Epithelial cell of esophagus (primary cell): ENCODE results near the gene STK4.
A peak's percentile ranks its signal among the peaks of the same experiment; 100 is the strongest.

Source experiments
- DNase-seq: peaks from one replicate; pipeline ENCODE4 v3.0.0; 2010; ENCODE audit warnings: low read depth
- H3K4me3 ChIP-seq: 2 replicates; pipeline ENCODE4 v1.5.1; 2011; ENCODE audit warnings: mild to moderate bottlenecking, low read length, control low read depth
- CTCF ChIP-seq: IDR thresholded peaks from 2 replicates; pipeline ENCODE4 v1.5.1; 2011; ENCODE audit warnings: low read depth, mild to moderate bottlenecking, low read length, control low read depth, inconsistent platforms; ENCODE audit not compliant: insufficient read depth; ENCODE audit errors: missing control alignments

The STK4 gene

GRCh38 chr20:45118028-45118427 is 151.7 kb downstream of the STK4 start:
- no peak for TF ChIP-seq CTCF
- H3K4me3 ChIP-seq, result no peak overlapping the region
- no peak for DNase-seq

GRCh38 chr20:45119556-45120266 is 153.4 kb downstream of the STK4 start:
- DNase-seq, result no peak
- H3K4me3 ChIP-seq, result no peak overlapping the region
- TF ChIP-seq CTCF, result no peak

GRCh38 chr20:45121388-45121787 is 155.1 kb downstream of the STK4 start:
- DNase-seq, result no peak
- no peak for TF ChIP-seq CTCF
- H3K4me3 ChIP-seq, result no peak overlapping the region

- no peak within 1 kb of the TSS for H3K4me3 ChIP-seq
- no peak for DNase-seq
- no peak for TF ChIP-seq CTCF
These were observed 158.1 kb downstream of the STK4 start, which contains the start of gene WFDC12 for GRCh38 chr20:45124365-45124764. Gene WFDC12, minus strand, starts transcription at chr20:45124465. Its CDS starts 18 bp downstream, at chr20:45124447.

GRCh38 chr20:45128099-45128498 is 161.8 kb downstream of the STK4 start:
- peak; percentile 94 for DNase-seq
- no peak for TF ChIP-seq CTCF
- no peak overlapping the region for H3K4me3 ChIP-seq
